Measurements from ENCODE around the gene PHF2. TPM values are rescaled to one million over a fixed set of nuclear protein-coding genes. Genes with fewer than 3 reads are reported as not detected.

PHF2 gene
- total RNA-seq, 1 donor from 2014 or later, result 12.1 TPM

GRCh38 chr9:93594041-93594756, 17.8 kb downstream of the PHF2 start:
- H3K4me3 ChIP-seq (ENCODE audit: insufficient read depth, low read depth, low read length), result no peak overlapping the region
- H3K4me3 Mint-ChIP-seq (ENCODE audit: unreplicated experiment), result no peak overlapping the region
- DNase-seq (ENCODE audit: low read depth) (no peak), FAIRE-seq (no peak)
- H3K79me2 ChIP-seq (ENCODE audit: insufficient read depth, low read length), result peaks cover 90% of the 10 kb centered on the region
- no peak overlapping the region for H3K9ac ChIP-seq (ENCODE audit: low read length)
- H3K36me3 Mint-ChIP-seq (ENCODE audit: low read depth, unreplicated experiment), result peaks cover 3% of the 10 kb centered on the region
- H3K36me3 ChIP-seq (ENCODE audit: insufficient read depth, low read length), result no peaks in the 10 kb centered on the region
- H3K27ac Mint-ChIP-seq (ENCODE audit: unreplicated experiment), result no peak overlapping the region
- H3K9me3 ChIP-seq (ENCODE audit: insufficient read depth, low read depth, low read length), result no peaks in the 10 kb centered on the region
- no peaks in the 10 kb centered on the region for H3K9me3 Mint-ChIP-seq (ENCODE audit: unreplicated experiment)
- H4K20me1 ChIP-seq (ENCODE audit: insufficient read depth, low read length), result peaks cover 91% of the 10 kb centered on the region
- H3K4me2 ChIP-seq (ENCODE audit: low read length), result no peak overlapping the region
- TF ChIP-seq EZH2 (IDR thresholded peaks at IDR 0.05; ENCODE audit: insufficient read depth, low read length), result no peak
- no peak for TF ChIP-seq CTCF (IDR thresholded peaks at IDR 0.05; ENCODE audit: insufficient read depth, low read depth, low read length)
- H3K27ac ChIP-seq (ENCODE audit: low read depth, low read length), result no peak overlapping the region
- H3K27me3 Mint-ChIP-seq (ENCODE audit: low read depth, unreplicated experiment), result no peaks in the 10 kb centered on the region
- H3K4me1 ChIP-seq (ENCODE audit: insufficient read depth, low read length), result peaks cover 10% of the 10 kb centered on the region
- H3K27me3 ChIP-seq (ENCODE audit: insufficient read depth, low read length), result no peaks in the 10 kb centered on the region
- peaks cover 19% of the 10 kb centered on the region for H3K4me1 Mint-ChIP-seq (ENCODE audit: low read depth, unreplicated experiment)
- no peak overlapping the region for H2AFZ ChIP-seq (ENCODE audit: low read depth, low read length)

GRCh38 chr9:93595461-93595860, 19.1 kb downstream of the PHF2 start:
- Mint-ChIP-seq H3K27ac (ENCODE audit: unreplicated experiment) (no peak overlapping the region), H3K36me3 (ENCODE audit: low read depth, unreplicated experiment) (peaks cover 3% of the 10 kb centered on the region), H3K4me3 (ENCODE audit: unreplicated experiment) (no peak overlapping the region), H3K9me3 (ENCODE audit: unreplicated experiment) (no peaks in the 10 kb centered on the region), H3K4me1 (ENCODE audit: low read depth, unreplicated experiment) (peaks cover 9% of the 10 kb centered on the region), H3K27me3 (ENCODE audit: low read depth, unreplicated experiment) (no peaks in the 10 kb centered on the region)
- Histone ChIP-seq H3K4me1 (ENCODE audit: insufficient read depth, low read length) (peaks cover 3% of the 10 kb centered on the region), H3K36me3 (ENCODE audit: insufficient read depth, low read length) (no peaks in the 10 kb centered on the region), H3K4me2 (ENCODE audit: low read length) (no peak overlapping the region), H3K79me2 (ENCODE audit: insufficient read depth, low read length) (peaks cover 92% of the 10 kb centered on the region), H4K20me1 (ENCODE audit: insufficient read depth, low read length) (peaks cover 92% of the 10 kb centered on the region), H3K27ac (ENCODE audit: low read depth, low read length) (no peak overlapping the region), H3K4me3 (ENCODE audit: insufficient read depth, low read depth, low read length) (no peak overlapping the region), H3K9ac (ENCODE audit: low read length) (no peak overlapping the region), H3K27me3 (ENCODE audit: insufficient read depth, low read length) (no peaks in the 10 kb centered on the region), H2AFZ (ENCODE audit: low read depth, low read length) (no peak overlapping the region), H3K9me3 (ENCODE audit: insufficient read depth, low read depth, low read length) (no peaks in the 10 kb centered on the region)
- DNase-seq (ENCODE audit: low read depth) (no peak), FAIRE-seq (no peak)
- no peak for TF ChIP-seq EZH2 (IDR thresholded peaks at IDR 0.05; ENCODE audit: insufficient read depth, low read length)
- no peak for TF ChIP-seq CTCF (IDR thresholded peaks at IDR 0.05; ENCODE audit: insufficient read depth, low read depth, low read length)

- peaks cover 9% of the 10 kb centered on the region for H3K4me1 Mint-ChIP-seq (ENCODE audit: low read depth, unreplicated experiment)
- Histone ChIP-seq H3K4me2 (ENCODE audit: low read length) (no peak overlapping the region), H3K4me1 (ENCODE audit: insufficient read depth, low read length) (peaks cover 3% of the 10 kb centered on the region), H3K27me3 (ENCODE audit: insufficient read depth, low read length) (no peaks in the 10 kb centered on the region), H3K4me3 (ENCODE audit: insufficient read depth, low read depth, low read length) (no peak overlapping the region), H2AFZ (ENCODE audit: low read depth, low read length) (no peak overlapping the region), H3K36me3 (ENCODE audit: insufficient read depth, low read length) (no peaks in the 10 kb centered on the region), H3K9me3 (ENCODE audit: insufficient read depth, low read depth, low read length) (no peaks in the 10 kb centered on the region), H3K9ac (ENCODE audit: low read length) (no peak overlapping the region), H3K27ac (ENCODE audit: low read depth, low read length) (no peak overlapping the region), H4K20me1 (ENCODE audit: insufficient read depth, low read length) (peaks cover 92% of the 10 kb centered on the region), H3K79me2 (ENCODE audit: insufficient read depth, low read length) (peaks cover 92% of the 10 kb centered on the region)
- DNase-seq (ENCODE audit: low read depth), result no peak
- H3K4me3 Mint-ChIP-seq (ENCODE audit: unreplicated experiment), result no peak overlapping the region
- TF ChIP-seq CTCF (IDR thresholded peaks at IDR 0.05; ENCODE audit: insufficient read depth, low read depth, low read length) (no peak), EZH2 (IDR thresholded peaks at IDR 0.05; ENCODE audit: insufficient read depth, low read length) (no peak)
- no peaks in the 10 kb centered on the region for H3K27me3 Mint-ChIP-seq (ENCODE audit: low read depth, unreplicated experiment)
- no peak overlapping the region for H3K27ac Mint-ChIP-seq (ENCODE audit: unreplicated experiment)
- no peak for FAIRE-seq
- no peaks in the 10 kb centered on the region for H3K9me3 Mint-ChIP-seq (ENCODE audit: unreplicated experiment)
- peaks cover 3% of the 10 kb centered on the region for H3K36me3 Mint-ChIP-seq (ENCODE audit: low read depth, unreplicated experiment)
Observed at GRCh38 chr9:93595861-93596365, 19.5 kb downstream of the PHF2 start.
